Measurements from ENCODE around the gene MON2. TPM values are rescaled to one million over a fixed set of nuclear protein-coding genes. Genes with fewer than 3 reads are reported as not detected.
"Not testable (repeated sequence)": the region's sequence is repeated elsewhere in the genome, so short reads cannot be mapped to it uniquely, and the experiment has no call there.

MON2 gene
- total RNA-seq, 4 donors from 2014 or later: 41.2 to 222 (median 70.0) TPM

GRCh38 chr12:62512901-62513300 lies 46.3 kb downstream of the MON2 start:
- Histone ChIP-seq H3K27me3 (no peaks in the 10 kb centered on the region), H3K27ac (no peak overlapping the region), H3K4me1 (no peaks in the 10 kb centered on the region), H3K4me3 (no peak overlapping the region), H3K36me3 (no peaks in the 10 kb centered on the region), H3K9me3 (no peaks in the 10 kb centered on the region)
- no peak for DNase-seq
- intact Hi-C loops (cut with DNase I; ENCODE audit: low total_unique reads): no loop called here
- TF ChIP-seq CTCF (IDR thresholded peaks at IDR 0.05) (no peak), POLR2A (IDR thresholded peaks at IDR 0.05) (no peak)

GRCh38 chr12:62514080-62514479 lies 47.5 kb downstream of the MON2 start:
- intact Hi-C loops (cut with DNase I; ENCODE audit: low total_unique reads); H3K4me3 ChIP-seq; H3K36me3 ChIP-seq; DNase-seq; H3K27ac ChIP-seq; H3K9me3 ChIP-seq; H3K27me3 ChIP-seq; H3K4me1 ChIP-seq: not testable (repeated sequence)

DNA sequence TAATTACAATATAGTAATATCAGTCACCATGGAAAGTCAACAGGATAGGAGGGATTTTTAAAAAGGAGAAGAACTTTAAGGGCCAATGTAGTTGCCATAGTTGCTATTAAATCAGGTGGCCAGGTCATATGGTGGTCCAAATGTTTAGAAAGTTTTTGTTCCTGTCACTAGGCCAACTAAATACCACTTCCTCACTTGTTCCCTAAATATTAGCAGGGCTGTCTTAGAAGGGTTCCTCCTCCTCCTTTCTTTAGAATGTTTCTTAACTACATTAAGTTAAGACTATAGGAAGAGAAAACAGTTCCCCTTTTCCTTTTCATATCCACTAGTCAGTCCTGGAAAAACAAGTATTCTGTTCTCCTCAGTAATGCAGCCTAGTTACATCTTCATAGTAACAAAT lies 50.3 kb downstream of the MON2 start:
- no peaks in the 10 kb centered on the region for H3K36me3 ChIP-seq
- no peaks in the 10 kb centered on the region for H3K9me3 ChIP-seq
- intact Hi-C loops (cut with DNase I; ENCODE audit: low total_unique reads): no loop called here
- no peaks in the 10 kb centered on the region for H3K27me3 ChIP-seq
- H3K4me3 ChIP-seq: no peak overlapping the region
- no peaks in the 10 kb centered on the region for H3K4me1 ChIP-seq
- no peak for TF ChIP-seq POLR2A (IDR thresholded peaks at IDR 0.05)
- DNase-seq: no peak
- no peak overlapping the region for H3K27ac ChIP-seq

DNA sequence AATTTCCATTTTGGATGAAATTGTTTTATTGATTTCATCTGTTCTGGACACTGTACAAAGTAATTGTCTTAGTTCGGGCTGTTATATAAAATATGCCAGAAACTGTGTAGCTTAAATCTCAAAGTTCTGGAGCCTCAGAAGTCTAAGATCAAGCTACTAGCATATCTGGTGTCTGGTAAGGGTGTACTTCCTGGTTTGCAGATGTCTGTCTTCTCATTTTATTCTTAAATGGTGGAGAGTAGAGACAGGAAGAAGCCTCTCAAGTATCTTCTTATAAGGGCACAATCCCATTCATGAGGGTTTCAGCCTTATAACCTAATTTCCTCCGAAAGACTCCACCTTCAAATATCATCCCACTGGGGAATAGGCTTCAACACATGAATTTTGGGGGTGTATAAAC lies 51.3 kb downstream of the MON2 start:
- intact Hi-C loops (cut with DNase I; ENCODE audit: low total_unique reads): no loop called here
- no peaks in the 10 kb centered on the region for H3K27me3 ChIP-seq
- H3K4me3 ChIP-seq: no peak overlapping the region
- DNase-seq: no peak
- no peaks in the 10 kb centered on the region for H3K4me1 ChIP-seq
- H3K27ac ChIP-seq: no peak overlapping the region
- no peak for TF ChIP-seq POLR2A (IDR thresholded peaks at IDR 0.05)
- no peak for TF ChIP-seq CTCF (IDR thresholded peaks at IDR 0.05)
- no peaks in the 10 kb centered on the region for H3K36me3 ChIP-seq
- no peaks in the 10 kb centered on the region for H3K9me3 ChIP-seq

- peak in 1 of 2 donors; percentile 19 for DNase-seq
- Histone ChIP-seq H3K36me3 (no peaks in the 10 kb centered on the region), H3K9me3 (no peaks in the 10 kb centered on the region), H3K27ac (no peak overlapping the region), H3K4me1 (no peaks in the 10 kb centered on the region), H3K4me3 (no peak overlapping the region), H3K27me3 (no peaks in the 10 kb centered on the region)
- TF ChIP-seq POLR2A (IDR thresholded peaks at IDR 0.05): no peak
- no peak for TF ChIP-seq CTCF (IDR thresholded peaks at IDR 0.05)
- intact Hi-C loops (cut with DNase I; ENCODE audit: low total_unique reads): no loop called here
Measured at GRCh38 chr12:62519043-62519442, 52.4 kb downstream of the MON2 start.

GRCh38 chr12:62520361-62520760 lies 53.7 kb downstream of the MON2 start:
- Histone ChIP-seq H3K4me1 (no peaks in the 10 kb centered on the region), H3K36me3 (no peaks in the 10 kb centered on the region), H3K27ac (no peak overlapping the region), H3K9me3 (no peaks in the 10 kb centered on the region), H3K4me3 (no peak overlapping the region), H3K27me3 (no peaks in the 10 kb centered on the region)
- intact Hi-C loops (cut with DNase I; ENCODE audit: low total_unique reads): no loop called here
- TF ChIP-seq CTCF (IDR thresholded peaks at IDR 0.05): no peak
- no peak for TF ChIP-seq POLR2A (IDR thresholded peaks at IDR 0.05)
- no peak for DNase-seq

Data from uterus (tissue), 4 donors.